ENCODE data around the gene NGEF.
"Not testable (repeated sequence)": the region's sequence is repeated elsewhere in the genome, so short reads cannot be mapped to it uniquely, and the experiment has no call there.

Gene NGEF, protein sequence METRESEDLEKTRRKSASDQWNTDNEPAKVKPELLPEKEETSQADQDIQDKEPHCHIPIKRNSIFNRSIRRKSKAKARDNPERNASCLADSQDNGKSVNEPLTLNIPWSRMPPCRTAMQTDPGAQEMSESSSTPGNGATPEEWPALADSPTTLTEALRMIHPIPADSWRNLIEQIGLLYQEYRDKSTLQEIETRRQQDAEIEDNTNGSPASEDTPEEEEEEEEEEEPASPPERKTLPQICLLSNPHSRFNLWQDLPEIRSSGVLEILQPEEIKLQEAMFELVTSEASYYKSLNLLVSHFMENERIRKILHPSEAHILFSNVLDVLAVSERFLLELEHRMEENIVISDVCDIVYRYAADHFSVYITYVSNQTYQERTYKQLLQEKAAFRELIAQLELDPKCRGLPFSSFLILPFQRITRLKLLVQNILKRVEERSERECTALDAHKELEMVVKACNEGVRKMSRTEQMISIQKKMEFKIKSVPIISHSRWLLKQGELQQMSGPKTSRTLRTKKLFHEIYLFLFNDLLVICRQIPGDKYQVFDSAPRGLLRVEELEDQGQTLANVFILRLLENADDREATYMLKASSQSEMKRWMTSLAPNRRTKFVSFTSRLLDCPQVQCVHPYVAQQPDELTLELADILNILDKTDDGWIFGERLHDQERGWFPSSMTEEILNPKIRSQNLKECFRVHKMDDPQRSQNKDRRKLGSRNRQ

DNA sequence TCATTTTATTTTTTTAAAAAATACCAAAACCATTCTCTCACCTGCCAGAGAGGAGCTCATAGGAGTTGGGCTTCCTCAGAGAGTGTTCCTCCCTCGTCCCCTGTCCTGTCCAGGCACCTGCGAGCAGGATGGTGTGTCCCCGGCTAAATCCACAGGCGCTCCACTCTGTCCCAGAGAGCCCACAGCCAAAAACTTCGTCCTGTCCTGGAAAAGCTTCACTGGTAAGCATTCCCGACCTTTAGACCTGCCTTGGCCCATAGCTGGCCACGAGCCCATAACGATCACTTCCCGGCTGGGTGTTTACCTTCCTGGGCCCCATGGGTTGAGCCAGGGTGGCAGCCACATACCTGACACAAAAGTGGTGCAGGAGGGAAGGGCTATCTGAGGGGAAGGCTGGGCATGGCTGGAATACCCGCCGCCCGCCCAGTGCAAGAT lies at the start of gene NGEF:
Gene NGEF (minus strand): TSS at position 230 of the 435 bp plus-strand sequence. CDS start 38,366 bp downstream, outside the sequence.
- no peak for DNase-seq

DNA sequence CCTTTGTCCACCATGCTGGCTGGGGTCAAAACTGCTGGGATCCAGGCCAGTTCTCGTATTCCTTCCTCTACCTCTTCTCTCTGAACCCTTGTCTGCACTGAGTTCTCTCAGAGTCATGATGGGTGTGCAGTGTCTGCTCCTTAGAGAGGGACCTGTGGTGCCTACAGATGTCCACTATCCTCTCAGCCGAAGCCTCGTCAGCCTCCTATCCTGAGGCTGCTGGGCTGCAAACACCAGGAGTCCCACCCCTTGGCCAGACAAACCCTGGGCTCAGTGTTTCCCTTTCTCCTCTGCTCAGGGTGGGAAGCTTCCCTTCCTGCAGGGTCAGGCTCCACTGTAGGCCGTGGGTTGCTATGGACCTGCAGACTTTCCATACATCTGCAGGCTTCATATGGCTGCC lies 49.4 kb upstream of the NGEF start:
- DNase-seq: no peak

DNA sequence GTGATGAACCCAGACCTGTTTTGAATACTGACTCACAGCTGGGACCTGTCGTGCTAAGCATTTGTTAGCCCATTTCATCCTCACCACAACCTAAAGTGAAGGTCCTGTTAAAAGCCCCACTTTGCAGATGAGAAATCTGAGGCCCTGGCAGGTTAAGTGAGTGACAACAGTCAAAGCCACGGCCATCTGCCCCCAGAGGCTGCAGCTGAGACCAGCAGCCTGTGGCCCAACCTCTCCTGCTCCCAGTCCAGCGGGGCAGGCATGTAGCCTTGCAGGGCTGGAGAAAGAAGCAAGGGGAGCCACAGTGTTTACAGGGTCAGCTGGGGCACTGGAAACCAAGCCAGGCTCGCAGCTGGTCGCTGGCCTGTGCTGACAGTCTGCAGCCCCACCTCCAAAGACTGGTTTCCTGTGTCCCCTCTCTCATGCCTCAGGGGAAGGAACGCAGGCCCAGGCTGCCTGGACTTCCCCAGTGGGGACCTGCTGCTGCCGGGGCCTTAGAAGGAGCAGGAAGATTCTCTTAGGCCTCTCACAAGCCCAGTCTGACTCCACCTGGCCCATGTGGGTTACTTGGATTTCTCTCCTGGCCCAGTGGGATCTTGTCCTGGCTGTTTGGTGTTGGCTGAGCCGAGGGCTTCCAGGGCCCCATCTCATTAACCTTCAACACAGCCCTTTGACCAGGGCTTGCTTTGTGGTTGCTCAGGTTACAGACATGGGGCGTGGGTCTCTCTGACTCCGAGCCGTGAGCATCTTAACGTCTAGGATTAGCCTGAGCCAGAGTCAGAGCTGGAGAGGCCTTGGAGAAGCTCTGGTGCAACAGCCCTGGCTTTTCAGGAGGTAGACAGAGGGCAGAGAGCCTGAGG lies 48.8 kb upstream of the NGEF start:
- peak in 1 of 51 donors; percentile 24 for DNase-seq

DNA sequence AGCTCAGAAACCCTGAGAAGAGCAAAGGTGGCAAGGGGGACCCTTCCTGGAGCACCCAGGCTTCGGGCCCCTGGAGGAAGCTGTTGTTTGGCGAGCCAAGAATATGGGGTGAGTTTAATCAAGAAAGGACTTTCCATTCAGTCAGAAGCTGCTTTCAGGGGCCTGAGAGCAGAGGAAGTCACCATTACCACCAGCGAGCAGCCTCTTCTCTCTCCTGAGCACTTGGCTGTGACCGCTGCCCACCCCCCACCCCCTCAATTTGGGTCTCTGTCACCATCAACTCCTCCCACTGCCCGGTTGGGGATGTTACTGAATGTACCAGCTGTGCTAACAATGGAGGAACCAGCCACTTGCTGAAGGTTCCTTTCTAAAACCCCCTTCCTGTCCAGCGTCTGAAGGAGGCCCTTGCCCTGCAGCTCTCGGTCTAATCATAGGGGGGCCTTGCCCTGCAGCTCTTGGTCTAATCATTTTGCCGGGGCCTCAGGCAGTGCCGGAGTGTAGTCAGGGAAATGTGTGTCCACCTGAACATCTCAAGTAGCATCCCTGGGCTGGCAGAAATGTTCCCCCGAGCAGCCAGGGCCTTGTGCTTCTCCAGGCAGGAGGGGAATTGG lies 48.0 kb upstream of the NGEF start:
- DNase-seq: peak in 1 of 51 donors; percentile 24

DNA sequence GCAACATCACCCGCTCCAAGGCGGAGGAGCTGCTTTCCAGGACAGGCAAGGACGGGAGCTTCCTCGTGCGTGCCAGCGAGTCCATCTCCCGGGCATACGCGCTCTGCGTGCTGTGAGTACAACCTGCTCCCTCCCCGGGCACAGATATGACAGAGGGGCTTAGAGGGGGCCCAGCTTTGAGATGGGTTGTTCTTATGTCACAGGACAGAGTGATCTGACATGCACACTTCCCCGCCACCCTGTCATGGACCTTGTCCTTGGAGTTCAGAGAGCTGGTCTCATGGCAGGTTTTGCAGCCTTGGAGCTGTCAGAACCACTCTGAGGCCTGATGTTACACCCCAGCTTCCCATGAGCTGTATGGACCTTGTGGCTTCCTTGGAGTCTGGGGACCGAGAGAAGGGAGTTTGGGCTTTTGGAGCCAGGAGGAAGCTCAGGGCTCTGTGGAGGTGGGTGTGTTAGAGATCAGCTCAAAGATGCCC lies 47.5 kb upstream of the NGEF start:
- DNase-seq: no peak

DNA sequence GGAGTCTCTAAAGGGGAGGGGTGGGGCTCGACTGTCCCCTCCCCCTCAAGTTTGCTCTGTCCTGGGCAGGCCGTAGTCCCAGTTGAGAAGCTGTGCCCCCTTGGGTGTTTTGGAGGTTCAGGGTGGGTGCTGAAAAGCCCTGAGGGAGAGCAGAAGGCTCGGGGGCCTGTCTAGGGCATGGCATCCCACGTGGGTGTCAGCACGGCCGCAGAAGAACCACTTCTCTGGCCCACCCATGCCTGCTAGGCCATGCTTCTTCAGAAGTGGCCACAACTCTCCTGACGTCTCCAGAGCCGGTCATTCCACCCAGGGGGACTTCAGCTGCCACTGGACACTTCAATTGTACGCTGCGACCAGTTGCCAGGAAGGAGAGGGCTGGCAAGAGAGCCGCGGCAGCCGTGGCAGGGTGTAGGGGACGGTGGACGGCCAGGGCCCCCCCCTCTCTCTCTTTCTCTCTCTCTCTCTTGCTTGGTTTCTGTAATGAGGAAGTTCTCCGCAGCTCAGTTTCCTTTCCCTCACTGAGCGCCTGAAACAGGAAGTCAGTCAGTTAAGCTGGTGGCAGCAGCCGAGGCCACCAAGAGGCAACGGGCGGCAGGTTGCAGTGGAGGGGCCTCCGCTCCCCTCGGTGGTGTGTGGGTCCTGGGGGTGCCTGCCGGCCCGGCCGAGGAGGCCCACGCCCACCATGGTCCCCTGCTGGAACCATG lies 46.9 kb upstream of the NGEF start, which contains the start of gene INPP5D:
Gene INPP5D (plus strand): TSS at position 546 of the 704 bp plus-strand sequence. CDS start 137 bp downstream, at position 683.
- peak in 4 of 51 donors; percentile 21 to 44 (median 35) for DNase-seq

DNA sequence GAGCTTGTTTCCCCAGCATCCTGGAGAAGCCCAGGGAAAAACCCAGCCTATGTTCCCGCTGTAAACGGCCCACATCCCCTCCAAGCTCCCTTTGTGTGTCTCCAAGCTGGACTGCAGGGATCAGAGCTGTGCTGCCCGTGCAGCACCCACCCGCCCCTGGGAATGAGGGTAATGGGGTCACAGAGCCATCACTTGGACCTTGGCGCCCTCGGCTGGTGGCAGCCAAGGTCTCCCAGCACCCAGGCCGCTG lies 46.4 kb upstream of the NGEF start:
- no peak for DNase-seq

DNA sequence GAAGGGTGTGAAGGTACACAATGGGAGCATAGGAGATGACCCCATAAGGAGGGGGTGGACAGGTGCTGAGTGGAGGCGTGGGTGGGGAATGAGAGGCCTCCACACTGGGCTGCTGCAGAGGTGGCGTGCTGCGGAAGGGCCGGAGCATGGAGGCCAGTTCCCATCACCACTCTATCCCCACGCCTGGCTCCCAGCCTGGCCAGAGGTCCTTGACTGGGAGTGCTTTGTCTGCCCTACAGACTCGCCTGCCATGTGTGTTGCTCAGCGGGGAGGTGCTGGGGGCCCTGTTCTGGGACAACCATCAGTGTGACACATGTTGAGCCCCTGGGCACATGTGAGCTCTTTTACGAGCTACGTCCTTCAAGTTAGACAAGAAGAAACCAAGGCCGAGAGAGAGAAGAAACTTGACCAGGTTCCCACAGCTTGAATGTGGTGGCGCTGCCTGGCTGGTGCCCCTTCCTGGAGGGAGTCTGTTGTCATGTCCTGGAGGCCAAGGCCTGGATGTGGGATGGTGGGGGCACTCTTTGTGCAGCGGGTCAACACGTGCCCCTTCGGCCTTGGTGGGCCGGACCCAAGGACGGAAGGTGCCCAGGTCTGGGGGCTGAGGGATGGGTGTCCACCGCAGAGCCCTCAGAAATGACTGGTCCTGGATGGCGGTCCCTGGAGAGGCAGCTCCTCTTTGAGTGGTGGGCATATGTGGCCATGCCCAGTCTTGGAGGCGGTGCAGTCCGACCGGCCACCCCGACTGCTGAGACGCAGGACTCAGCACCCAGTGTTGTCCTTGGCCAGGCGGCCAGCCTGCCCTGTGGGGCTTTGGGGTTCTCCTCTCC lies 45.9 kb upstream of the NGEF start:
- no peak for DNase-seq

DNA sequence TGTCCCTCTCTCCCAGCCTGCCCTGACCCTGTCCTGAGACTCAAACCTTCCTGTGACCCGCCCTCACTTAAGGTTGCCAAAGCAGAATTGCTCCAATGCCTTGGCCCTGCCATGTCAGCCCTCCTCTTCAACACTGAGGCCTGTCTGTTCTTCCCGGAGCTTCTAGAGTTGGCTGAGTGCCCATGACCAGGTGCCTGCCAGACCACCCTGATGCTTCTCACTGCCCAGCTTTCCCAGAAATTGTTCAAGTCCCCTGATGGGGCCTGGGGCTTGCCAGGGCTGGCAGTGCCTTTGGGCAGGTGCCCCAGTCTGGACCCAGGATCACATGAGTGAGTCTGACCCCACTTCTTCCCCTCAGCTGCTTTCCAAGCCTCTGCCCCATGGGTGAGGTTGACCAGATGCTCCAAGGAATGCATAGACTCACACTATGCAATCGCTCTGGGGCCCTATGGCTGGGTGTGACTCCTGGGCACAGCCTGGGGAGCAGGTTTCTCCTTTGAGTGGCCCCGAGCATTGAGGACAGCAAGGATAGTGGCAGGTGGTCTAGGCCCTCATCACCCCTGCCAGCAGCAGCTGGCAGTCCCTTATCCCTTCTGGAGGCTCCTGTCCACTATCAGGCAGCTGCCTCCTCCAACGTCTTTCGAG lies 44.0 kb upstream of the NGEF start:
- DNase-seq: peak in 1 of 51 donors; percentile 9

DNA sequence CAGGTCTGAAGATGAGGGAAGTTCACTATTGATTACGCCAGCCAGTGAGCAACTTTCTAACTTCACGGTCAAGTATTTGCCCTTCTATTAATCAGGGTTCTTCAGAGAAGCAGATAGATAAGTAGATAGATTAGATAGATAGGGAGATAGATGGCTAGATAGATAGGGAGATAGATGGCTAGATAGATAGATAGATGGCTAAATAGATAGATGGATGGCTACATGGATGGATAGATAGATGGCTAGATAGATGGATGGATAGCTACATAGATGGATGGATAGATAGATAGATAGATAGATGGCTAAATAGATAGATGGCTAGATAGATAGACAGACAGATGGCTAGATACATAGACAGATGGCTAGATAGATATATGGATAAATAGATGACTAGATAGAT lies 42.3 kb upstream of the NGEF start:
- DNase-seq: no peak

DNA sequence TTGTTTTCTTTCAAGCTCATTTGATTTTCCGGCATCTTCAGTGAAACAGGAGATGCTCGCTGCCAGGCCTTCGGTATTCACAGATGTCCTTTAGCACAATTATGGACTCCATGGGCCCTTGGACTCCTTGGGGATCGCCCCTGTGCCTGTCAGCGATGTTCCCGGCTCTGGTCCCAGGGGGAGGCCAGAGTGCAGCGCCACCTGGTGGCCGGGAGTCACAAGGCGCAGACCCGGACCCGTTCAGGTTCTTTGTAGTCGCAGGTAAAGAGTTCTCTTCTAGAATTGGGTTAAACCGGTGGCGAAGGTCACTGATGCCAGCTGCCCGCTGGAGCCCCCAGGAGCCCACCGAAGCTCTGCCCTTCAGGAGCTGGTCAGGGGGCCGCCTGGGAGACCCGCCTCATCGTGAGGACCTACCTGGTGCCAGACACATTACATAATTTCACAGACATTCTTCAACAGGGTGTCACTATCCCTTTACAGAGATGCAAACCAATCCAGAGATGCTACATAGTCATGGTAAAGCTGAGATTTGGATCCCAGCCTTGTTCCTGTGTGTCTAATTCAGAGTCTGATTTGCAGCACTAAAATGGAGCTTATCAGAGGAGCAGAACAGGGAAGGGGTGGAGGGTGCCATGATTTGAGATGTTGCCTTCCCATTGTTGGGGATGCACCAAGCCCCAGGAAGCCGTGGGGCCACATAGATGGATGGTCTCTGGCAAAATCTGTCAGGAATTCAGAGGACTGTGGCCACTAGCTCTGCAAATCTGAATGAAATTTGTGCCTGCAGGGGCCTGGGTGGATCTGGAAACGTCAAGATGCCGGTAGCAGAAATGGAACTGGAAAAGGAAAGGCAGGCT lies 41.1 kb upstream of the NGEF start:
- DNase-seq: peak in 26 of 51 donors; percentile 16 to 76 (median 38)

DNA sequence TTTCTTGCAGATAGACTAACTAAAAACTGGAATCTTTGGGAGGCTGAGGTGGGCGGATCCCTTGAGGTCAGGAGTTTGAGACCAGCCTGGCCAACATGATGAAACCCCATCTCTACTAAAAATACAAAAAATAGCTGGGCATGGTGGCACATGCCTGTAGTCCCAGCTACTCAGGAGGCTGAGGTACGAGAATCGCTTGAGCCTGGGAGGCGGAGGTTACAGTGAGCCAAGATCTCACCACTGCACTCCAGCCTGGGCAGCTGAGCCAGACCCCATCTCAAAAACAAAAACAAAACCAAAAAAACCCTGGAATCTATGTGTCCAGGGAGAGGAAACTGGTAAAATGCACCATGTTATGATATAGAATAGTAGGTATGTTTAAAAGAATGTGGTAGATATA lies 39.5 kb upstream of the NGEF start:
- DNase-seq: not testable (repeated sequence)

DNA sequence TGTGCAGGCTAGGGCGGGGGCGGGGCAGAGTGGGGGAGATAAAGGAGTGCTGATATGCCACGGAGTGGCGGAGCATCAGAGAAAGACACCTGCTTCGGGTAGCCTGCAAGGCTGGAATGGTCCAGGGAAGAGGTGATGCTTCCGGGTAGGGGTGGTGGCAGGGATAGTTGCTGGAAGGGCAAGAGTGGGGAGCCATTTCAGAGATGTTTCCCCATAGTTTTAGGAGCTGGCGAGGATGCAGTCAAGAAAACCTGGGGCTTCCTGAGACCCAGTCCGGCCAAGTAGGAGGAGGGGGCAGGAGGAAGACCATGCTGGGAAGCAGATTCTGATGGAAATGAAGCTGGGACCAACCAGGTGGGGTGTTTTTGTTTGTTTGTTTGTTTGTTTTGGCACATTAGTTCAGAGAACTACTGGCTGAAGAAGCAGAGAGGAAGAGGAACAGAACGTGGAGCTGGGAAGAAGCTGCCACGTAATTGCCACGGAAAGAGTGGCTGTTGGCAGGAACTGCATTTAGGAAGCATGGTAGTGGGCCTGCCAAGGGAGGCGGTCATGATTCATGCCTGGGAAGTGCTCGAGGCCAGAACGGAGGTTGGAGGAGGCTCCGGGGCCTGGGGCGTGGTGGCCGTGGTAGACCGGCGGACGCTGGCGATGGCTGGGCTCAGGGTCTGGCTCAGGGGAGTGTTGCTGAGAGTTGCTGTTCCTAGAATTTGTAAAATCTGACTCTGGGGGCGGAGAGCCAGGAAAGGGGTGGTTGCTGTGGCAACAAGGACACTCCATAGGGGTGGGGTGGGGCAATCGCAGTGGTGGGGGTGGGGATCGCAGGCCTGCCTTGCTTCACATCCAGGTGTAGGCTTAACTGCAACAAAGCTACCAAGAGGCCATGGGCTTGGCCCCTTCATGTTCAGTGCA lies 38.4 kb upstream of the NGEF start:
- DNase-seq: no peak

DNA sequence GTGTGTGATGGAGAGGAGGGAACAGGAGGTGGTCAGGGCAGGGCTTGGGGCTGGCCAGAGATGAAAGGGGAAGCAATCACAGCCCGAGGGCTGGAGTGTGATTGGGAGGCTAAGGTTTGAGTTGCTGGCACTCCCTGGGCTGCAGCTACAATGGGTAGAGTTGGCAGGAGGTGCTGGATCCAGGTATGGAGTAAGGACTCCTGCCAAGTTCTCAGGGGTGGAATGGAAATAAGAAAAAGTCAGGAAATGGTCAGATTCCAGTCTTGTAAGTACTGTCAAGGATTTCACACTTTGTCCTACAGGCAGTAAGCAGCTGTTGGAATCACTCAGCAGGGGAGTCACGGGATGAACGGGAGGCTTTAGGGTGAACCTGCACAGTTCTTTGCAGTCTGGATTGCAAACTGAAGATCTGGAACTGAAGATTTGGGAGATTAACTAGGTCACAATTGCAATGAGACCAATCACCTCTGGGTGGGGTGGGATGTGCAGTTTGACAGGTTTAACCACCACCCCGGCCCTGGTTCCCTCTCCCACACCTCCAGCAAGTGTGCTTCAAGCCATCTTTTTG lies 36.2 kb upstream of the NGEF start:
- no peak for DNase-seq

DNA sequence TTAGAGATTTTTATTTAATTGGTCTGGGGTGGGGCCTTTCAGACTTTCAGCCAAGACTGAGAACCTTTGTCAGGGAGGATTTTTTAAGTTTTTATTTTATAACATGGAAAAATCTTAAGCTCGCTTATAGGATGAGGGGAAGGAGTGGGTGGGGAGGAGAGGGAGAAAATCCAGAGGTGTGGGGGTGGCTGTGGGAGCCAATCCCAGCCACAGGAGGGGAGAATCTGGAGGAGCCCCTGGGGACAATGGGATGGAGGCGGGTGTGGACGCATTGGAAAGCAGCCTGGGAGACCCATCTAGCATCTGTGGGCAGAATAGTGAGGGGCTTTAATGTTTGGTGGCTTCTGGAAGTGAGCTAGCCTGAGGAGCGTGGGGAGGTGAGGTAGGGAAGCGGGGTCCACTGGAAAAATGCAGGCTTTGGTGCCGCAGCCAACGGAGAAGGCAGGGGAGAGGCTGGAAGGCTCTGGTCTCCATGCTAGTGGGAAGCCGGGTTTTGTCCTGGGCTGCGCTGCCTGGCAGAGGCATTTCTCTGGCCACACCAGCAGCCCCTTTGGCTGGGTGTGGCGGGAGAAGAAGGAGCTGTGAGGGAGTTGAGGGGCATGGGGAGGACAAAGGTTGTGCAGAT lies 35.6 kb upstream of the NGEF start:
- no peak for DNase-seq

DNA sequence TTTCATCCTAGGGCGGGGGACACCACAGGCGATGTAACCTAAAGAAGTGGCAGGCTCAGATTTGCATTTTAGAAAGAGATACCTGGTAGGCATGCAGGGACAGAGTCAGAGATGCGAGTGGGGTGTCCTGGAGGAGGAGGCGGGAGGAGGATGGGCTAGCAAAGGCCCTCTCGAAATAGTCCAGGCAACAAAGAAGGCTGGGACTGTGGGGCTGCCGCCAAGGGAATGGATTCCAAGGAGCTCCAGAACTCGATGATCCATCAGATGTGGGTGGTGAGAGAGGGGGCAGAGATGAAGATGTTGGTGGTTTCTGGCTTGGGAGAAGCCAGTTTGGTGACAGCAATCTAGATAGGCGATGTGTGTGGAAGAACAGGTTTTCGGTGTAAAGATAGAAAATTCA lies 34.6 kb upstream of the NGEF start:
- DNase-seq: peak in 1 of 51 donors; percentile 59

Data from hypothalamus (tissue), 51 donors.